Esophagus muscularis mucosa (tissue), 4 donors: ENCODE results near the gene SLC9A8. TPM values are rescaled to one million over a fixed set of nuclear protein-coding genes. Genes with fewer than 3 reads are reported as not detected.
A peak's percentile ranks its signal among the peaks of the same experiment; 100 is the strongest.

Source experiments
- DNase-seq: peaks from one replicate; pipeline ENCODE4 v3.0.0-alpha.2; 2017; ENCODE audit errors: extremely low spot score
- H3K27ac ChIP-seq, 4 donors: fragments of 200-600 bp; sonication (generic); replicated peaks in 1 of 4; 1 replicate in 3 of 4; 2 replicates in 1 of 4; pipeline ENCODE4 v1.5.1; 2016 to 2019; ENCODE audit warnings: mild to moderate bottlenecking in 1 of 4
- H3K27me3 ChIP-seq, 4 donors: fragments of 200-600 bp; sonication (generic); one replicate each; pipeline versions ENCODE4 v1.5.1 to v1.6.0; 2016 to 2019
- H3K36me3 ChIP-seq, 4 donors: fragments of 200-600 bp; sonication (generic); one replicate each; pipeline ENCODE4 v1.5.1; 2016 to 2019
- H3K4me1 ChIP-seq, 4 donors: fragments of 200-600 bp; sonication (generic); one replicate each; pipeline ENCODE4 v1.5.1; 2016 to 2019
- H3K4me3 ChIP-seq, 4 donors: fragments of 200-600 bp; sonication (generic); 1 replicate in 2 of 4; 2 replicates in 2 of 4; pipeline ENCODE4 v1.5.1; 2016 to 2019; ENCODE audit warnings: mild to moderate bottlenecking in 4 of 4, moderate library complexity in 1 of 4
- H3K9me3 ChIP-seq, 4 donors: fragments of 200-600 bp; sonication (generic); 1 replicate in 3 of 4; 2 replicates in 1 of 4; pipeline ENCODE4 v1.5.1; 2016 to 2019
- EP300 ChIP-seq: sonication (generic); formaldehyde crosslinking; IDR thresholded peaks from one replicate; pipeline ENCODE4 v1.6.1; 2017; ENCODE audit warnings: antibody characterized with exemption
- POLR2A ChIP-seq: fragments of 450-650 bp; IDR thresholded peaks from one replicate; pipeline ENCODE4 v1.6.1; 2017; ENCODE audit warnings: antibody characterized with exemption, moderate library complexity, mild to moderate bottlenecking, low read depth
- POLR2AphosphoS5 ChIP-seq, 2 donors: sonication (generic); formaldehyde crosslinking; IDR thresholded peaks; one replicate each; pipeline ENCODE4 v1.6.1; 2017; ENCODE audit warnings: antibody characterized with exemption in 2 of 2
- WGBS: methylation state at CpG from one replicate; pipeline ENCODE4 v1.1.5; 2018; 5-methylcytosine and 5-hydroxymethylcytosine counted together
- intact Hi-C: fragments of 100-400 bp; cut with DNase I; formaldehyde crosslinking; loops from one replicate; pipeline ENCODE4 v1.15.1; 2023
- total RNA-seq, 4 donors: library from RNA; depleted of rRNA; stranded (reverse); fragments of >200 nt; gene quantifications; one replicate each; pipeline versions ENCODE4 v1.1.0 to v1.2.1, GENCODE V29; 2016
- TF ChIP-seq, protein P1 (sequence below), 3 experiments: fragments of 200-600 bp in 2 of 3; fragments of 450-650 bp in 1 of 3; sonication (generic) in 2 of 3; IDR thresholded peaks; one replicate each; pipeline ENCODE4 v1.5.1; 2017 to 2019; ENCODE audit warnings: antibody characterized with exemption in 3 of 3, mild to moderate bottlenecking in 2 of 3, moderate library complexity in 1 of 3

The SLC9A8 gene
- total RNA-seq, 4 donors from 2014 or later, result 7.5 to 9.0 (median 7.5) TPM

DNA sequence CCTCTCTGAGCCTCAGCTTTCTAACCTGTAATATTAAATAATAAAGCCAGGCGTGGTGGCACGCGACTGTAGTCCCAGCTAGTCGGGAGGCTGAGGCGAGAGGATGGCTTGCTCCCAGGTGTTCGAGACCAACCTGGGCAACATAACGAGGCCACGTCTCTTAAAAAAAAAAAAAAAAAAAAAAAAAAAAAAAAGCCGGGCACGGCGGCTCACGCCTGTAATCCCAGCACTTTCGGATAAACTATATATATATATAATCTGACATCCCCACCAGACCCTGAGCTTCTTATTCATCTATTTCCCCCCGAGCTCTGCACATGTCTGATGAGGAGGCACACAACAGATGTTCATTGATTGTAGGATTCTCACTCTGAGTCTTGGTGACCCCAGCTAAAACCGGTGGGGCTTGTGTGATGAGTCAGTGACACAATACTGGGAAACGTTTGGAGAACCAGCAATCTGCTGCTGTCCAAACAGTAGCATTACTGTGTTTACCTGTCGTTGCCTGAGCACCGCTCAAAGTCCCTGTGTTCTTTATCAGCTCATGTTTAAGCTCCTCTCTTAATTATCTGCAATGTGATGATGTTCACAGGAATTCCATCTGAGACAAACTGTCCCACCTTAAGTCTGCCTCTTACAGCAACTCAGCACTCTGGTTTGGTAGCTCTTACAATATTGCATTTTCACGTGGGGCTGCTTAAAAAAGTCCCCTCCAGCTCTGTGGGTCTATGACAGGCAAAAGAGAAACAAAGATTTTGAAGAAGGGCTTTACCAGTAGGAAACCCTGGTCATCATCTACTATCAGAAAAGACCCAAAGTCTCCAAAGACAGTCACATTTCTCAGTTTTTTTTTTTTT lies 103.7 kb downstream of the SLC9A8 start:
- intact Hi-C loops, result no loop called here
- peak overlapping the region; percentile 69 to 99 (median 98) for H3K4me3 ChIP-seq
- TF ChIP-seq EP300, result no peak
- no peak for DNase-seq
- H3K36me3 ChIP-seq, result no peaks in the 10 kb centered on the region
- H3K9me3 ChIP-seq, result no peaks in the 10 kb centered on the region
- H3K27me3 ChIP-seq, result no peaks in the 10 kb centered on the region
- WGBS, result 56% methylated on average over 19 of the region's 19 CpGs
- H3K4me1 ChIP-seq, result peaks cover 33 to 47% (median 41%) of the 10 kb centered on the region in 4 donors
- peak overlapping the region; percentile 97 to 99 (median 97) for H3K27ac ChIP-seq

GRCh38 chr20:49918446-49918845 lies 105.8 kb downstream of the SLC9A8 start:
- H3K27me3 ChIP-seq, result no peaks in the 10 kb centered on the region
- H3K4me1 ChIP-seq, result peaks cover 20 to 27% (median 25%) of the 10 kb centered on the region in 4 donors
- H3K9me3 ChIP-seq, result no peaks in the 10 kb centered on the region
- 100% methylated on average over 2 of the region's 3 CpGs for WGBS
- no peak overlapping the region for H3K4me3 ChIP-seq
- DNase-seq, result no peak
- intact Hi-C loops, result no loop called here
- H3K27ac ChIP-seq, result no peak overlapping the region
- TF ChIP-seq EP300 (no peak), POLR2AphosphoS5 (IDR thresholded peaks at IDR 0.05) (no peak), POLR2A (no peak)
- no peaks in the 10 kb centered on the region for H3K36me3 ChIP-seq

DNA sequence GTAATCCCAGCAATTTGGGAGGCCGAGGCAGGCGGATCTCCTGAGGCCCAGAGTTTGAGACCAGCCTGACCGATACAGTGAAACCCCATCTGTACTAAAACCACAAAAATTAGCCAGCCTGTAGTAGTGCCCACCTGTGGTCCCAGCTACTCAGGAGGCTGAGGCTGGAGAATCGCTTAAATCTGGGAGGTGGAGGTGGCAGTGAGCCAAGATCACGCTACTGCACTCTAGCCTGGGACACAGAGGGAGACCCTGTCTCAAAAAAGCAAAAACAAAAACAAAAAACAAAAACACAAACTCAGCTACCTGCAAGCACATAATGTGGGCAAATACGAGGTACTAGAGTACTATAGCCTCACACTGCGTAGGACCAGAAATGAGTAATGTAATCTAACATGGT lies 106.4 kb downstream of the SLC9A8 start:
- TF ChIP-seq POLR2AphosphoS5 (IDR thresholded peaks at IDR 0.05) (no peak), POLR2A (no peak), EP300 (no peak)
- TF ChIP-seq, protein P1, sequence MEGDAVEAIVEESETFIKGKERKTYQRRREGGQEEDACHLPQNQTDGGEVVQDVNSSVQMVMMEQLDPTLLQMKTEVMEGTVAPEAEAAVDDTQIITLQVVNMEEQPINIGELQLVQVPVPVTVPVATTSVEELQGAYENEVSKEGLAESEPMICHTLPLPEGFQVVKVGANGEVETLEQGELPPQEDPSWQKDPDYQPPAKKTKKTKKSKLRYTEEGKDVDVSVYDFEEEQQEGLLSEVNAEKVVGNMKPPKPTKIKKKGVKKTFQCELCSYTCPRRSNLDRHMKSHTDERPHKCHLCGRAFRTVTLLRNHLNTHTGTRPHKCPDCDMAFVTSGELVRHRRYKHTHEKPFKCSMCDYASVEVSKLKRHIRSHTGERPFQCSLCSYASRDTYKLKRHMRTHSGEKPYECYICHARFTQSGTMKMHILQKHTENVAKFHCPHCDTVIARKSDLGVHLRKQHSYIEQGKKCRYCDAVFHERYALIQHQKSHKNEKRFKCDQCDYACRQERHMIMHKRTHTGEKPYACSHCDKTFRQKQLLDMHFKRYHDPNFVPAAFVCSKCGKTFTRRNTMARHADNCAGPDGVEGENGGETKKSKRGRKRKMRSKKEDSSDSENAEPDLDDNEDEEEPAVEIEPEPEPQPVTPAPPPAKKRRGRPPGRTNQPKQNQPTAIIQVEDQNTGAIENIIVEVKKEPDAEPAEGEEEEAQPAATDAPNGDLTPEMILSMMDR (IDR thresholded peaks at IDR 0.05), result no peak
- Histone ChIP-seq H3K9me3 (no peaks in the 10 kb centered on the region), H3K36me3 (no peaks in the 10 kb centered on the region), H3K4me1 (peaks cover 14 to 22% (median 19%) of the 10 kb centered on the region in 4 donors), H3K4me3 (no peak overlapping the region), H3K27me3 (no peaks in the 10 kb centered on the region), H3K27ac (no peak overlapping the region)
- intact Hi-C loops, result no loop called here
- WGBS, result 71% methylated on average over 7 of the region's 7 CpGs
- DNase-seq, result no peak

DNA sequence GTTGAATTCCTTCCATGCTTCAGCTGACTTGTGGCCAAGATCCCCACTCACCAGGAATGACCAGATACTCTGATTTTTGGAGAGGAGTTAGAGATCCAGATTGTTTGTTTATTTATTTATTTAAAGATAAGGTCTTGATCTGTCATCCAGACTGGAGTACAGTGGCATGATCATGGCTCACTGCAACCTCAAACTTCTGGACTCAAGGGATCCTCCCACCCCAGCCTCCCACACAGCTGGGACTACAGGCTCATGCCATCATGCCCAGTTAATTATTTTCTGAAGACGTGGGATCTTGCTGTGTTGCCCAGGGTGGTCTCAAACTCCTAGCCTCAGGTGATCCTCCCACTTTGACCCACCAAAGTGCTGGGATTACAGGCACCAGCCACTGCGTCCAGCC lies 106.8 kb downstream of the SLC9A8 start:
- 86% methylated on average over 2 of the region's 2 CpGs for WGBS
- DNase-seq, result no peak
- H3K4me1 ChIP-seq, result peaks cover 10 to 17% (median 15%) of the 10 kb centered on the region in 4 donors

GRCh38 chr20:49924247-49924646 lies 111.6 kb downstream of the SLC9A8 start:
- no peaks in the 10 kb centered on the region for H3K27me3 ChIP-seq
- peaks cover 4 to 13% (median 11%) of the 10 kb centered on the region in 4 donors for H3K4me1 ChIP-seq
- intact Hi-C loops, result no loop called here
- no peak overlapping the region for H3K4me3 ChIP-seq
- TF ChIP-seq, protein P1 (IDR thresholded peaks at IDR 0.05), result no peak
- no peak for TF ChIP-seq POLR2A
- TF ChIP-seq EP300, result no peak
- no peak for TF ChIP-seq POLR2AphosphoS5 (IDR thresholded peaks at IDR 0.05)
- H3K36me3 ChIP-seq, result no peaks in the 10 kb centered on the region
- H3K27ac ChIP-seq, result no peak overlapping the region
- no peak for DNase-seq
- 81% methylated on average over 4 of the region's 4 CpGs for WGBS
- H3K9me3 ChIP-seq, result no peaks in the 10 kb centered on the region

More for the DNA sequence above, 106.8 kb downstream of the SLC9A8 start:
- Histone ChIP-seq H3K9me3 (no peaks in the 10 kb centered on the region), H3K27ac (no peak overlapping the region), H3K27me3 (no peaks in the 10 kb centered on the region), H3K36me3 (no peaks in the 10 kb centered on the region), H3K4me3 (no peak overlapping the region)
- TF ChIP-seq EP300 (no peak), POLR2A (no peak), POLR2AphosphoS5 (IDR thresholded peaks at IDR 0.05) (no peak)
- TF ChIP-seq, protein P1 (IDR thresholded peaks at IDR 0.05), result no peak
- intact Hi-C loops, result no loop called here
